ENCODE measurements around the gene PDLIM5. TPM values are rescaled to one million over a fixed set of nuclear protein-coding genes. Genes with fewer than 3 reads are reported as not detected.
A peak's percentile ranks its signal among the peaks of the same experiment; 100 is the strongest.

Gene PDLIM5, protein sequence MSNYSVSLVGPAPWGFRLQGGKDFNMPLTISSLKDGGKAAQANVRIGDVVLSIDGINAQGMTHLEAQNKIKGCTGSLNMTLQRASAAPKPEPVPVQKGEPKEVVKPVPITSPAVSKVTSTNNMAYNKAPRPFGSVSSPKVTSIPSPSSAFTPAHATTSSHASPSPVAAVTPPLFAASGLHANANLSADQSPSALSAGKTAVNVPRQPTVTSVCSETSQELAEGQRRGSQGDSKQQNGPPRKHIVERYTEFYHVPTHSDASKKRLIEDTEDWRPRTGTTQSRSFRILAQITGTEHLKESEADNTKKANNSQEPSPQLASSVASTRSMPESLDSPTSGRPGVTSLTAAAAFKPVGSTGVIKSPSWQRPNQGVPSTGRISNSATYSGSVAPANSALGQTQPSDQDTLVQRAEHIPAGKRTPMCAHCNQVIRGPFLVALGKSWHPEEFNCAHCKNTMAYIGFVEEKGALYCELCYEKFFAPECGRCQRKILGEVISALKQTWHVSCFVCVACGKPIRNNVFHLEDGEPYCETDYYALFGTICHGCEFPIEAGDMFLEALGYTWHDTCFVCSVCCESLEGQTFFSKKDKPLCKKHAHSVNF
- polyA plus RNA-seq (2012; ENCODE audit: insufficient read length, low read depth): 11.3 TPM

DNA sequence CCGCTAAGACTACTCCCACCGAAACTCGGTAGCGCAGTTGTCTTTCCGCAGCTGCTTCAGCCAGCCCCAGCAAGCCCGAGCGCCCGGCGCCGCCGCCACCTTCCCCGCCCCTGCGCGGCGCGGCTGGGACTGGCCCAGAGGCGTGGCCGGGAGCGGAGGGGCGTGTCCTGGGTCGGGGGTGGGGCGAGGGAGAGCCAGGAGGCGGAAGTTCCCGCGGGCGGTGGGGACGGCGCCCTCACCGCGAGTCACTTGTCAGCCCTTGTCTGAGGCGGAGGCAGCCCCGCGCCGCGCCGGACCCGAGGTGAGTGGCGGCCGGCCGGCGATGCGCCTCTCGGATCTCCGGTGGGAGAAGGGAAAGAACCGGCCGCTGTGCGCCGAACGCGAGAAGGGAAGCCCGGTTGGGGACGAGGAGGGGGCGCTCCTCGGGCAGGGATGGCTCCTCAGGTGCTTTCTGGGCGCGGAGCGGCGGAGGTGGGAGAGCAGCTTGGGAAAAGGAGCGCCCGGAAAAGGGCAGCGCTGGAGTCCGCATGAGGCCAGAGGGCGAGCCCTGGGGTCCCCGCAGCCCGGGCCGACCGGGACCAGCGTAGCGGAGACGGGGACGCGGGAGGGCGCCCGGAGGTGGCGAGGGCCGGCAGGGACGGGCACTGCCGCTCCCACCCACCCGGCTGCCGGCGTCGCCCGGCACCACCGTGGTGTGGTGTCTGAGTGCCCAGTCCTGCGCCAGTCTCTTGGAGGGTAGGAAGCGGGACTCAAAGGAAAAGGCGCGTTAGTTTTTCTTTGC, at the start of gene PDLIM5:
Gene PDLIM5 (plus strand): TSS at position 248 of the 781 bp plus-strand sequence. CDS start 3,347 bp downstream, outside the sequence.
- 0 out of 2 replicates have a peak, but pooled peaks have one; percentile 68 for TF ChIP-seq SIN3A (IDR thresholded peaks at IDR 0.05; ENCODE audit: borderline replicate concordance, insufficient read depth, low read length)
- TF ChIP-seq, protein P1, sequence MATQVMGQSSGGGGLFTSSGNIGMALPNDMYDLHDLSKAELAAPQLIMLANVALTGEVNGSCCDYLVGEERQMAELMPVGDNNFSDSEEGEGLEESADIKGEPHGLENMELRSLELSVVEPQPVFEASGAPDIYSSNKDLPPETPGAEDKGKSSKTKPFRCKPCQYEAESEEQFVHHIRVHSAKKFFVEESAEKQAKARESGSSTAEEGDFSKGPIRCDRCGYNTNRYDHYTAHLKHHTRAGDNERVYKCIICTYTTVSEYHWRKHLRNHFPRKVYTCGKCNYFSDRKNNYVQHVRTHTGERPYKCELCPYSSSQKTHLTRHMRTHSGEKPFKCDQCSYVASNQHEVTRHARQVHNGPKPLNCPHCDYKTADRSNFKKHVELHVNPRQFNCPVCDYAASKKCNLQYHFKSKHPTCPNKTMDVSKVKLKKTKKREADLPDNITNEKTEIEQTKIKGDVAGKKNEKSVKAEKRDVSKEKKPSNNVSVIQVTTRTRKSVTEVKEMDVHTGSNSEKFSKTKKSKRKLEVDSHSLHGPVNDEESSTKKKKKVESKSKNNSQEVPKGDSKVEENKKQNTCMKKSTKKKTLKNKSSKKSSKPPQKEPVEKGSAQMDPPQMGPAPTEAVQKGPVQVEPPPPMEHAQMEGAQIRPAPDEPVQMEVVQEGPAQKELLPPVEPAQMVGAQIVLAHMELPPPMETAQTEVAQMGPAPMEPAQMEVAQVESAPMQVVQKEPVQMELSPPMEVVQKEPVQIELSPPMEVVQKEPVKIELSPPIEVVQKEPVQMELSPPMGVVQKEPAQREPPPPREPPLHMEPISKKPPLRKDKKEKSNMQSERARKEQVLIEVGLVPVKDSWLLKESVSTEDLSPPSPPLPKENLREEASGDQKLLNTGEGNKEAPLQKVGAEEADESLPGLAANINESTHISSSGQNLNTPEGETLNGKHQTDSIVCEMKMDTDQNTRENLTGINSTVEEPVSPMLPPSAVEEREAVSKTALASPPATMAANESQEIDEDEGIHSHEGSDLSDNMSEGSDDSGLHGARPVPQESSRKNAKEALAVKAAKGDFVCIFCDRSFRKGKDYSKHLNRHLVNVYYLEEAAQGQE (IDR thresholded peaks at IDR 0.05; ENCODE audit: insufficient read depth in 1 of 2, low read depth in 2 of 2, low read length in 2 of 2): 0 out of 4 replicates have a peak, but pooled peaks of 1 of the 2 experiments have one; percentile 42
- no peak for TF ChIP-seq FOXP2 (optimal IDR thresholded peaks at IDR 0.05; ENCODE audit: borderline replicate concordance, extremely low read depth, extremely low read length, insufficient read depth)
- peak; percentile 88 for TF ChIP-seq POLR2AphosphoS5 (IDR thresholded peaks at IDR 0.05; ENCODE audit: low read depth, low read length)
- peak; percentile 95; the same call in 1 of the 2 replicates for TF ChIP-seq TAF1 (IDR thresholded peaks at IDR 0.05; ENCODE audit: borderline replicate concordance, insufficient read depth, low read length)

DNA sequence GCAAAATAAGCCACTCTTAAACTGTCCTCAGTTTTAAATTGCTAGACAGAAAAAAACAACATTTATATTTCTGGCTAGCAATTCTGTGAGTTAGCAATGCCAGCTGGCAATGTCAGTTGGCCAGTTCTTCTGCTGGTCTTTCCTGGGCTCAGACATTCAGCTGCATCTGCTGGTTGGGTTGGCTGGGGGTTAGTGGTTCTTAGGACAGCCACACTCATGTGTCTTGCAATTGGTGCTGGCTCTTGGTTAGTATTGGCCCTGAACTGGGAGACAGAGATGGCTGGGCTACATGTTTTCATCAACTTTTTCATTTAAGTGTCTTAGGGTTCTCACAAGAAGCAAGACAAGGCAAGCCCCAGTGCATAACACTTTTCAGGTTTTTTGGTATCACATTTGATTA, 48.0 kb upstream of the PDLIM5 start:
- TF ChIP-seq, protein P1 (IDR thresholded peaks at IDR 0.05; ENCODE audit: insufficient read depth in 1 of 2, low read depth in 2 of 2, low read length in 2 of 2): no peak
- TF ChIP-seq TAF1 (IDR thresholded peaks at IDR 0.05; ENCODE audit: borderline replicate concordance, insufficient read depth, low read length): no peak
- TF ChIP-seq POLR2AphosphoS5 (IDR thresholded peaks at IDR 0.05; ENCODE audit: low read depth, low read length): no peak
- TF ChIP-seq SIN3A (IDR thresholded peaks at IDR 0.05; ENCODE audit: borderline replicate concordance, insufficient read depth, low read length): no peak

DNA sequence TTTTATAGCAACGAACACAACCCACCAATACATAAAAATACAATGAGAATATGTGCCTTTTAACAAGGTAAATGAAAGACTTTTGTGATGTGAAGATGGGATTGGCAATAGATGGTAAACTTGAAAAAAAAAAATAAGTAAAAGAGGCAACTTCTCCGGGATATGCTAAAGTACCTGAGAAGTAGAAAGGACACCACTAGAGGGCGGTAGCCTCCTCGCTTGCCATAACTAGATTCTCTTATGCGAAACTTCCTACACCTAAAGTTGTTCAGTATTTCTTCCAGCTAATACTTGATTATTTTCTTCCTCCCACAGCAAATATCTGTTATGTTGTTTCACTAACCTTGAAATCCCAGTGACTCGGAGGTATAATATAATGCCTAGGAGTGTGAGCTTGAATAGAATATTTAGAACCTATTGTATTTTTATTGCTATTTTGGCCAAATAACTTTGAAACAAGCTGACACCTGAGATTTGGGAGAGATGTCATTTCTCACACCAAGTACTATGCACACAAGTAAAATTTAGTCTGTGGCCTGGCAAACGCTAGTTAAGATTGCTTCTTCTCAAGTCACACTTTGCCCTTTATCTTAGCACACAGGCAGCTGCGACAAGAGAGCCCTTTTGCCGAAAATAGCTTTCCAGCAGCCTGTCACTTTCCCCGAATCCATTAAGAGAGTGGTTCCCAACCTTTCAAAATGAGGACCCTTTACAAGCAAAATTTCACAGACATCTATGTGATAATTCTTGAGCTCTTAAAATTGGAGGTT, 44.9 kb upstream of the PDLIM5 start:
- TF ChIP-seq TAF1 (IDR thresholded peaks at IDR 0.05; ENCODE audit: borderline replicate concordance, insufficient read depth, low read length): no peak
- TF ChIP-seq SIN3A (IDR thresholded peaks at IDR 0.05; ENCODE audit: borderline replicate concordance, insufficient read depth, low read length): no peak
- no peak for TF ChIP-seq FOXP2 (optimal IDR thresholded peaks at IDR 0.05; ENCODE audit: borderline replicate concordance, extremely low read depth, extremely low read length, insufficient read depth)
- TF ChIP-seq, protein P1 (IDR thresholded peaks at IDR 0.05; ENCODE audit: insufficient read depth in 1 of 2, low read depth in 2 of 2, low read length in 2 of 2): no peak
- no peak for TF ChIP-seq POLR2AphosphoS5 (IDR thresholded peaks at IDR 0.05; ENCODE audit: low read depth, low read length)

DNA sequence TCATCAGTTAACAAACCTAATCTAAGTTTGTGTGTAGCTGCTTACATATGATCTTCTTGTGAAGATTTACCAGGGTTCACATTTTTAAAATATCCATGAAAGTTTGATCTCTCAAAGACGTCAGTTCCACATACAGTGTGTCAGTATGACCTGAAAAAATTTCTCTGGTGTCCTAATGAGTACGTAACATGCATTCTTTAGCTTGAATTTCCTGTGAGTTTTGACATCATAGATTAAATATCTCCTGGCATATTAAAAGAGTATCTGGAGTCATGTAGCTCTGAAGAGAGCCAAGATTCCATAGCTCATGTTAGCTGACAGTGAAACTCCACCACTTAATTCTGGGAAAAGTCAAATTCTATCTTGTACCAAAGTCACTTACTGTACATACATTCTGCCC, 43.9 kb upstream of the PDLIM5 start:
- no peak for TF ChIP-seq FOXP2 (optimal IDR thresholded peaks at IDR 0.05; ENCODE audit: borderline replicate concordance, extremely low read depth, extremely low read length, insufficient read depth)
- TF ChIP-seq SIN3A (IDR thresholded peaks at IDR 0.05; ENCODE audit: borderline replicate concordance, insufficient read depth, low read length): no peak
